Brain microvascular endothelial cell (primary cell): ENCODE results near the gene HORMAD1.
"Not testable (repeated sequence)": the region's sequence is repeated elsewhere in the genome, so short reads cannot be mapped to it uniquely, and the experiment has no call there.

Experiments
- DNase-seq: peaks from one replicate; pipeline ENCODE4 v3.0.0-alpha.2; 2020
- H3K27ac ChIP-seq: fragments of 250-450 bp; sonication (Bioruptor Pico); 2 replicates; pipeline ENCODE4 v1.5.1; 2020; ENCODE audit warnings: mild to moderate bottlenecking, moderate library complexity
- H3K27me3 ChIP-seq: fragments of 250-450 bp; sonication (Bioruptor Pico); replicated peaks from 2 replicates; pipeline ENCODE4 v1.5.1; 2020; ENCODE audit warnings: mild to moderate bottlenecking
- H3K36me3 ChIP-seq: fragments of 250-450 bp; sonication (Bioruptor Pico); replicated peaks from 2 replicates; pipeline ENCODE4 v1.5.1; 2020; ENCODE audit warnings: mild to moderate bottlenecking
- H3K4me3 ChIP-seq: 2 replicates; pipeline ENCODE4 v1.5.1; 2011; ENCODE audit warnings: low read depth, mild to moderate bottlenecking, control low read depth, low read length, moderate library complexity
- CTCF ChIP-seq: IDR thresholded peaks from 2 replicates; pipeline ENCODE4 v1.5.1; 2011; ENCODE audit warnings: low read depth, mild to moderate bottlenecking, moderate library complexity, low read length, control low read depth, inconsistent platforms; ENCODE audit errors: missing control alignments
- in situ Hi-C: cut with HindIII; loops from 2 replicates; pipeline ENCODE4 v1.10.0; 2017; ENCODE audit warnings: low sequenced_read_pairs, low pct_ligation_motif_present

Gene HORMAD1

GRCh38 chr1:150730130-150730721 lies 9.5 kb upstream of the HORMAD1 start:
- Histone ChIP-seq H3K36me3 (no peaks in the 10 kb centered on the region), H3K27ac (no peak overlapping the region), H3K4me3 (no peak overlapping the region), H3K27me3 (no peaks in the 10 kb centered on the region)
- in situ Hi-C loops = no loop called here
- no peak for TF ChIP-seq CTCF
- no peak for DNase-seq

GRCh38 chr1:150724336-150724735 lies 3.6 kb upstream of the HORMAD1 start:
- no peak for DNase-seq
- in situ Hi-C loops = no loop called here
- TF ChIP-seq CTCF = no peak
- H3K27ac ChIP-seq = no peak overlapping the region
- no peak overlapping the region for H3K4me3 ChIP-seq
- no peaks in the 10 kb centered on the region for H3K27me3 ChIP-seq
- no peaks in the 10 kb centered on the region for H3K36me3 ChIP-seq

GRCh38 chr1:150720098-150720497 lies 597 bp downstream of the HORMAD1 start:
- H3K27me3 ChIP-seq = no peaks in the 10 kb centered on the region
- no peak for TF ChIP-seq CTCF
- no peak overlapping the region for H3K27ac ChIP-seq
- H3K36me3 ChIP-seq = no peaks in the 10 kb centered on the region
- in situ Hi-C loops = no loop called here
- no peak for DNase-seq
- no peak overlapping the region for H3K4me3 ChIP-seq

- H3K27ac ChIP-seq = no peak overlapping the region
- H3K27me3 ChIP-seq = no peaks in the 10 kb centered on the region
- no peaks in the 10 kb centered on the region for H3K36me3 ChIP-seq
- no peak overlapping the region for H3K4me3 ChIP-seq
- DNase-seq = no peak
- in situ Hi-C loops = no loop called here
- TF ChIP-seq CTCF = no peak
Measured at GRCh38 chr1:150718225-150718891, 2.3 kb downstream of the HORMAD1 start.

- H3K27me3 ChIP-seq, H3K4me3 ChIP-seq, DNase-seq, H3K36me3 ChIP-seq, H3K27ac ChIP-seq, in situ Hi-C loops: not testable (repeated sequence)
Measured at GRCh38 chr1:150709031-150709430, 11.7 kb downstream of the HORMAD1 start.

GRCh38 chr1:150708595-150708994 lies 12.1 kb downstream of the HORMAD1 start:
- Histone ChIP-seq H3K36me3 (no peaks in the 10 kb centered on the region), H3K27me3 (no peaks in the 10 kb centered on the region), H3K4me3 (no peak overlapping the region), H3K27ac (no peak overlapping the region)
- no peak for DNase-seq
- in situ Hi-C loops = no loop called here
- no peak for TF ChIP-seq CTCF
